ENCODE data around the gene MIF.

- TF ChIP-seq POLR2A (IDR thresholded peaks at IDR 0.05) (no peak), CTCF (IDR thresholded peaks at IDR 0.05) (no peak)
Measured at GRCh38 chr22:23878219-23878618, 16.0 kb upstream of the MIF start.
